ENCODE data around the gene TFDP1.
A peak's percentile ranks its signal among the peaks of the same experiment; 100 is the strongest.

The TFDP1 gene

DNA sequence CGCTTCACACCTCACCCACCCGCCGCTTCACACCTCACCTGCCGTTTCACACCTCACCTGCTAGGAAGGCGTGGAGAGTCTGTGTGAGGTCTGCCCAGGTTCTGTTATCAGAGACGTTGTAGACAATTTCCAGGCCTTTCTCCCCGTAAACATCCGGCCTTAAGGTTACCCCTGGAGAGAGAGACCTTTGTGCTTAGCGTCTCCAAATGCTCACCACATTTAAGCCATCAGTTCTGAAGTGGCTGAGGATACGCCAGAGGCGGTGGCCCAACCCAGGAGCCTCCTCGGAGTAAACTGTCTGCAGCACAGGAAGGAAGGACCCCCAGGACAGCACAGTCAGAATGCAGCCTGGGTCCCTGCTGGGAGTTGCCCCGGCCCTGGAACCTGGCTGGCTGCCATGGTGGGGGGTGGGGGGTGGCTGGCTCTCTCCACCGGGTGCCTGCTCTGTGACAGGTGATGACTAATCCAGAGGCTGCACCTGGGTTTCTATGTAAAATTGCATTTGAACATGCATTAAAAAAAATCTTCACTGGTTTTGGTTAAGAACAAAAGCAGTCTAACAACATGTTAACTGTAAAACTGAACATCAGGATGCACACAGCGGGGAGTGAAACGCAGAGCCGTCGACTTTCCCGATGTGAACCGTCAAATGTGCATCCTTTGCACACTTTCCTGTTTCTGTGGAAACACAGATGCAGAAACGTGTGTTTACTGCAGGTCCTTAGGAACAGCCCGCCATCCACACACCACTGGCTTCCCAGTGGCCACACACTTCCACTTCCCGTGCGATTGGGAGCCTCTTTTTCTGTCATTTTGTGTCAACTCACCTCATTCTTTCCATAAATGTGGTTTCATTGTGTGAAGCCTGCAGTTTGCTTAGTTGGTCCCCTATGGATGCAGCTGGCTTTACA lies 69.0 kb downstream of the TFDP1 start:
- DNase-seq, result peak; percentile 20

DNA sequence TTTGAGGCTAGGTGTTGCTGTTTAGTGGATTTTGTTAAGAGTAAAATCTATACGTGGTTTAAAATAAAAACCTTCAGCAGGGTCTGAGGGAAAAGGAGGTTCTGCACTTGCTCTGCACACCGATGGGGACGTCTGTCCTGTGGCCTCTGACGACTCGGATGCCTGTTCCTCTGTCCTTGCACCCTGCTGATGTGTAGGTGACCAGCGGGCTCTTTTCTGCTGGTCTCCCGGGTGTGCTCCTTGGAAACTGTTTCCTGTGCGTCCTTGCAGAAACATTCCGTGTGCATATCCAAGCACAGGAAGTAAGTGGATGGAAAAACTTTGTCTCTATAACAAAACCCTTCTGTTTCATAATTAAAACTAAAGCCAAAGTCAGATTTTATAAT lies 69.6 kb downstream of the TFDP1 start:
- no peak for DNase-seq

DNA sequence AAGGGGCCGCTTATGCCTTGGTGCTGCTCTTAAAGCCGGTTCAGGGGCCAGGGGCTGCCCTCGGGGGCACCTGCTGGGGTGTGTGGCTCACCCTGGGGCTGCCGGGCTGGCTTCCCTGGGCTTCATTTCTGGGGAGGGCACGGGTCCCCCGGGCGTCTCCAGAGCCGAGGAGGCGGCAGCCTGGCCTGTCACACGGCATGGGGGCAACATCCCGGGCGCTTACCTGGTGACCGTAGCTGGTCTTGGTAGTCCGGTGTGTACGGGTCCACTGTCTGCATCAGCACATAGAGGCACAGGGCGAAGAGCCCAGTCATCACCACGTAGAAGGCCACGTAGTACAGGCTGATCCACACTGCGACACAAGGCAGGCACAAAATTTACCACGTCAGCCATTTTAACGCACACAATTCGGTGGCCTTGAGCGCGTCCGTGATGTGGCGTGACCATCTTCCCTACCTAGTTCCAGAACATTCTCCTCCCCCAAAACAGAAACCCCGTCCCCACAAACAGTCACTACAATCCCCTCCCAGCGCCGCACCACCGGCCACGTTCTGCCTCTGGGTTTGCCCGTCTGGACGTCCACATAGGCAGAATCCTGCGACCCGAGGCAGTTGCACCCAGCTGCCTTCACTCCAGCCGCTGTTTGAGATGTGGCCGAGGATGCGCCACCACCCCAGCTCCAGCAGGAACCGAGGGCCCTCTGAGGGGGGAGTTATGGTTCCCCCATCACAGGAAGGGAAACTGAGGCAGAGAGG lies 70.2 kb downstream of the TFDP1 start:
- DNase-seq, result no peak

DNA sequence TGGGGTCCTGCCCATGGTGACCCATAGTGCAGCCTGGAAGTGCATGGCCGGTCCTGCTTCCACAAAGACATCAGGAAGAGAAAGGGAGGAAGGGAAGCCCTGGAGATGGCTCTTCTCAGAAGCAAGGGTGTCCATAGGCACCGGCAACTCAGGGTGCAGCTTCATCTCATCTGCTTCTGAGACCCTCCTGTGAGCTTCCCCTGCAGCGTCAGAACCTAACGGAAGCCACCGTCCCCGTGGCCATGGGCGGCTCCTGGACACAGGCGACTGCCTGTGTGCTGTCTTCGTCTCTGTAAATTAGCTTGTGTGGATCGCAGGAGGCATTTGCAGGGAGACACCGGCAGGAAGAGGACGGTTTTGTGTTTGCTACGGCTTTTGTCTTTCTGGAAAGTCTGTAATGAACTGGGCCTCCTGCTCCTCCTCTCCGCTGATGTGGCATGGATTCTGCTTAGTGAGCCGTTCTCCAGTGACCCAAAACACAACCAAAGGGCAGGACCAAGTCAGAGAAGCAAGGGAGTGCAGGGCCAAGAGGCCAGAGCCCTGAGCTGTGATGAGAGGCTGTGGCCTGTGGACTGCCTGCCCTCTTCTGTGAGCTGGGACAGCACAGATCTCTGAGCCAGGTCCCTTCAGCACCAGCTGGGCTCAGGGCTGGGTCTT lies 70.9 kb downstream of the TFDP1 start:
- DNase-seq, result no peak

DNA sequence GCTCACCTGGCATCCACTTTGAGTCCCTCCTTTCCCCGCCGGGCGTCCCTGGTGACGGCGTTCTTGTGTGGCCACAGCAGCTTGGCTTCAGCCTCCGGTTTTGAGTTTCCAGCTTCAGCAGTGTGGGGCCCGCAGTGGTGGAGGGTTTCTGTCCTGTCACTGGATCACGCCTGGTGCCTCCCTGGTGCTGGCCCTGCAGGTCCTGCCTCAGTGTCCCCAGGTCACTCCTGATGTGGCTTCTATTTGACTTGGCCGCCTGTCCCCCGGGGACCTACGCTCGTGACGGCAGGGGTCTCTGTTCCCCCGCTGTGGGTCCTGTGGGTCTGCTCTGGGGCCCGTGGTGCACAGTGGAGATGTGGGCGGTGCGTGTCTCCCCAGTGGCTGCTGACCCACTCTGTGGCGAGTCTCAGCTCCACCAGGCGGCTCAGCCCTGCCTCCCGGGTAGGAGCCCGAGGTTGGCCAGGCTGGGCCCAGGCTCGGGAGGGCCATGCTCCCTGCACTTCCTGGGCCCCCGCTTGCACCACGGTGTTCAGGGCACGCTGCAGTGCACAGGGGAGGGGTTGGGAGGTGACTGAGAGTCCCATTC lies 71.5 kb downstream of the TFDP1 start:
- DNase-seq, result no peak

DNA sequence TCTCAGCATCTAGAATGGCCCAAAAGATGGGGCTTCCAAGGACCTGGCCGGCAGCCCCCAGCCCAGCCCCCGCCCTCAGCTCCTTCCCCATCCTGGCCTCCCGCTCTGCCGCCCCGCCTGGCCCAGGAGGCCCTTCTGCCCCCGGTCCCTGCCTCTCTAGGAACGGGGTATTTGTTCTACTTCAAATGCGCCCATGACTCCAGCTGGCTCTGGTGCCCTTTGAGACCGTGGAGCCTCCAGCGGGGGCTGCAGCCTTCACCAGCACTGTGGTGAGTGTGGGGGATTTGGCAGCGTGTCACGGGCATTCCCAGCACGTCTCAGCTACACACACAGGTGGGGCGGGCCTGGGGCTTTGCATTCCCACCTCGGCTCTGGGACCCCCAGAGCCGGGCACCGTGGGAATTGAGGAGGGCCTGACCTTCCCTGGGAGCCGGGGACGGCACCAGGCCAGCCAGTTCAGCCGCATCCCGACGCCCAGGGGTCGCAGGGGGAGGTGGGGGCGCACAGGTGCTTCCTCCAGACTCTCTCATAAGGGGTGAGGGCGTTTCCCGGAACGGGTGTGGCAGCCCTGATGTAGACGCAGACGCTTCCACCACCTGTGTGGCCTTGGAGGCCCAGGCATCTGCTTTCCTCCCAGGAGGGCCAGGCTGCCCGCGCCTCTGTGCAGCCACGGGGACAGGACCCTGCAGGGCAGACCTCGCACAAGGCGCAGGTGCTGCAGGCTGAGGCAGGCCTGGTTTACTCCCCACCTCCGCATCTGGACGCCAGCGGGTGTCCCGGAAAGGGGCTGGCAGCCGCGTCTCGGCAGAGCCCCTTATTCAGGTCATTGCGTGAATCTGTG lies 72.5 kb downstream of the TFDP1 start:
- no peak for DNase-seq

DNA sequence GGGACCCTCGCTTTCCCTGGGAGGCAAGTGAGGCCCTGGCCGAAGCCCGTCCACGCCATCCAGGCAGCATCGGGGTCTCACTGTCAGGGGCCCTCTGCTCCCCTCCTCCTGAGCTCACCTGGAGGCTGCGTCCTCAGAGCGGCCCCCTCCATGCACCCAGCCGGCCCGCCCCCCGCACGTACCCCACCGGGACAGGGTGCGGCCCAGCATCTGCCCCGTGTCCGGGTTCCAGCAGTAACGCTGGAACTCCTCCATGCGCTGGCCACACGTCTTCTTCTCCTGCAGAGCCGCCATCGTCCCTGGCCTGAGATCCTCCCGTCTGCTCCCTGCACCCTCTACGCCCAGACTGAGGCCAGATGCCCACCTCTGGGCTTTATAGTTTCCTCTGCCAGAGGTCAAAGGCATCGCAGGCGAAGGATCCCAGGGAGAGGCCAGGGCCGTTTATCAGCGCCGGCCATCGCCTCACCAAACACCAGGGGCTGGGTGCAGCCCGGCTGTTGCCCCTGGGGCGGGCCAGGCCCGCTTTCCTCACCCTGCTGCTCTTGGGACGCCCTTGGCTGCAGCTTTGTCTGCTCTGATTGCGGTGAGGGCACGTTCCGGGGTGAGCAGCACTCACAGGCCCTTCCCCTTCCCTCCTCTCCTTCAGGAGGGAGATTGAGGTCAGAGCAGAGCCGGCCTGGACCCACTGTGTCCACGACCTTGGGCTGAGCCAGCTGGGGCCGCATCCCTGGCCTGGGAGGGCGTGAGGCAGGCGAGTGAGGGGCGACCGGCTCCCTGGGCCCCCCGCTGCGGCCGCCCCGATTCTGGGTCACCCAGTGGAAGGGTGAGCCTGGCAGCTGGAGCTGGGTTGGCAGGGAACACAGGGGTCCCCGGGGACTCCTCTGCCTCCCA lies 73.5 kb downstream of the TFDP1 start, which contains the start of gene ATP4B:
Gene ATP4B (minus strand): TSS at position 348 of the 891 bp plus-strand sequence. CDS start 54 bp downstream, at position 294.
- DNase-seq, result no peak

DNA sequence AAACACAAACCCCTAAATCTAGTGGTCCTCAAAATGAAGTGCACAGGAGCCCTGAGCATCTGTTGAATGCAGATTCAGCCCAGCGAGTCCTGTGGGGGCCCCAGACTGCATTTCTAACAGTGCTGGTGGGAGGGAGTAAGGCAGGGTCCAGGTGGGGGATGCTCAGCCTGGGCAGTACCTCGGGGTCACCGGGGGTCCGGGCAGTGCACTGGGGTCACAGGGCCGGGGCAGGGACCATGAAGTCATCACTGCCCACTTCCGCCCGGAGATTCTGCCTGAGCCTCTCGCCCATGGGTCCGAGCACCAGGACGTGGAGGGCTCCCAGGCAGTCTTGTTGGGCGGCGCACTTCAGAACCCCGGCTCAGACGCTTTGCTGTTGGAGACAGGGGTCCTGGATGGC lies 74.3 kb downstream of the TFDP1 start:
- DNase-seq, result no peak

DNA sequence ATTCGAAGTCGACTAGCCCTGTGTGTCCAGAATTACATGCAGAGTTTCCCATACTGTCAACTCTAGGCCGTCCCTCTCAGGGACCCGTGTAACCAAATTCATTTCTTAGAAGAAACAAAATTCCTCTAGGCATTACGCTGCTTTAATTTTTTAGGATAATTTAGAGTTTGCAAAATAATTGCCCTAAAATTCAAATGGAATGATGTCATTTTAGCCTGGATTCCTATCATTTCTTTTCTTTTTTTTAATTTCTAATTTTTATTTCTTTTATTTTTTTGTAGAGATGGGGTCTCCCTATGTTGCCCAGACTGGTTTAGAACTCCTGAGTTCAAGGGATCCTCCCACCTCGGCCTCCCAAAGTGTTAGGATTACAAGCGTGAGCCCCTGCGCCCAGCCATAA lies 74.8 kb downstream of the TFDP1 start:
- no peak for DNase-seq

DNA sequence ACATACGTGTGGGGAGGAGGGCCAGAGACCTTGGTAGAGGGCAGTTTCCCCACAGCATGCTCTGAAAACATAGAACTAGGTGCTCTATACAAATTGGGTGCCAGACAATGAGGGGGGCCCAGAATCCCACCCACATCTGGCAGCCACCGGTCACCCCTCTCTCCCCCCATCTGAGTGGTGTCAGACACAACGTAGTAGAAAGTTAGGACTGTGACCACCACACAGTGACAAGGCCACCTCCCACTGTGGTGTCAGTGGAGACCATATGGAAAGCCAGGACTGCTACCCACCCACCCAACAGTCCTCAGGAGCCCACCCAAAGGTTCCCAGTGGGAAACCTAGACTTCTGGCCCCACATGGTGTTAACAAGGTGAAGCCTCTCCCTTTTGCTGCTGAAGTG lies 75.5 kb downstream of the TFDP1 start:
- DNase-seq, result no peak

DNA sequence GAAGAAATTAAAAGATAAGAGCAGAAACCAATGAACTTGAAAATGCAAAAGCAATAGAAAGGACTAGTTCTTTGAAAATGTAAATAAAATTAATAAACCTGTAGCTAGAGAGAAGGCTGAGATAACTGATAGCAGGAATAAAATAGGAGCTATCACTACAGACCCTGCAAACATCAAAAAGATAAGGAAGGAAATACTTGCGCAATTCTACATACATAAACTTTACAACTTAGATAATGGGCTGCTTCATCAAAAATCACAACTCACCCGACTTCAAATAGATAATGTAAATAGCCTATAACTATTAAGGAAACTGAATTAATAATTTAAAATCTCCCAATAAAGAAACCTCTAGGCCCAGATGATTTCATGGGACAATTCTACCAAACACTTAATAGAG lies 77.0 kb downstream of the TFDP1 start:
- DNase-seq, result no peak

DNA sequence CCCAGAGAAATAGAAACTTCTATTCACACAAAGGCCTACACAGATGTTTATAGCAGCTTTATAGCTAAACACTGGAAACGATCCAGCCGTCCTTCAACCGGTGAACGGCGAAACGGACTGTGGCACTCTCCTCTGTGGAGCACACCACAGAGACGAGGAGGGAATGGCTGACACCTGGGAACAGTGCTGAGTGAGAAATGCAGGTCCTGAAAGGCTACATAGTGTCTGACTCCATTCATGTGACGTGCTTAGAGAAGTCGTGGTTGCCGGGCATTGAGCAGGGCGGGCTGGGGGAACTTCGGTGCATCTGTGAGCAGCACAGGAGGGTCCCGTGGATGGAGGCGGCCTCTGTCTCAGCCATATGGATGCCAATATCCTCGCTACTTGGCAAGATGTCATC lies 79.4 kb downstream of the TFDP1 start:
- no peak for DNase-seq

DNA sequence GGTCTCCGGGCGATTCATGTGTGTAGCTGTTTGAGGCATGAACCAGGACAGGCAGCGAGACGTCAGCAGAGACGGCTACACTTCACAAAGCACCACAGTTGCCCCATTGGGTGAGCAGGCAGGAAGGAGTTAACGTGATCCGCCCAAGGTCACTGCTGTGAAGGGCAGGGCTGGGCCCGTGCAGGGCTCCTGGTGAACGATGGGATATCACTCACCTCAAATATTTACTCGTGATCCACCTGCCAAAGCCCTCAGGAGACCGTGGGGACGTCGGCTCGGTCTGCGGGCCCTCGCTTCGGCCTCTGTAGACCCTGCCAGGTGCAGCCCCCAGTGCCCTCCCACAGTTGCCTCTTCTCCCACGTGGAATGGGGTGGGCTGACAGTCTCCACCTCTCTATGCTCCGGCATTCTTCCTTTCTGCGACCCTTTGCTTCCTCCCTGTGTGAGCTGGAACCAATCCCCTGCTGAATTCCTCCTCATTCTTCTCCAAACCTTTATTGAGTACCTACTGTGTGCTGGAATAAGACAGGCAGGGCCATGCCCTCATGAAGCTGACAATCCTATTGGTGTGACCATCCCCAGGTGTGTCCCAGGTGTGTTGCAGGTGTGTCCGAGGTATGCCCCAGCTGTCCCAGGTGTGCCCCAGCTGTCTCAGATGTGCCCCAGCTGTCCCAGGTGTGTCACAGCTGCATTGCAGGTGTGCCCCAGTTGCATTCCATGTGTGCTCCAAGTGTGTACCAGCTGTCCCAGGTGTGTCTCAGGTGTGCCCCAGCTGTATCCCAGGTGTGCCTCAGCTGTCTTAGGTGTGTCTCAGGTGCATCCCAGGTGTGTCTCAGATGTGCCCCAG lies 80.4 kb downstream of the TFDP1 start:
- no peak for DNase-seq

DNA sequence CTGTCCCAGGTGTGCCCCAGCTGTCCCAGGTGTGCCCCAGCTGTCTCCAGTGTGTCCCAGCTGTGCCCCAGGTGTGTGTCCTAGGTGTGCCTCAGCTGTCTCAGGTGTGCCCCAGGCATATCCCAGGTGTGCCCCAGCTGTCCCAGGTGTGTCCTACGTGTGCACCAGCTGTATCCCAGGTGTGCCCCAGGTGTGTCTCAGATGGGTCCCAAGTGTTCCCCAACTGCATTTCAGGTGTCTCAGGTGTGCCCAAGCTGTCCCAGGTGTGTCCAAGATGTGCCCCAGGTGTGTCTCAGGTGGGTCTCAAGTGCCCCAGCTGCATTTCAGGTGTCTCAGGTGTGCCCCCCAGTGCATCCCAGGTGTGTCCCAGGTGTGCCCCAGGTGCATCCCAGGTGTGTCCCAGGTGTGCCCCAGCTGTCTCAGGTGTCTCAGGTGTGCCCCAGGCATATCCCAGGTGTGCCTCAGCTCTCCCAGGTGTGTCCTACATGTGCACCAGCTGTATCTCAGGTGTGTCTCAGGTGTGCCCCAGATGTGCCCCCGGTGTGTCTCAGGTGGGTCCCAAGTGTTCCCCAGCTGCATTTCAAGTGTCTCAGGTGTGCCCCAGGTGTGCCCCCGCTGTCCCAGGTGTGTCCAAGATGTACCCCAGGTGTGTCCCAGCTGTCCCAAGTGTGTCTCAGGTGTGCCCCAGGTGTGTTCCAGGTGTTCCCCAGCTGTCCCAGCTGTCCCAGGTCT lies 81.2 kb downstream of the TFDP1 start:
- DNase-seq, result no peak

DNA sequence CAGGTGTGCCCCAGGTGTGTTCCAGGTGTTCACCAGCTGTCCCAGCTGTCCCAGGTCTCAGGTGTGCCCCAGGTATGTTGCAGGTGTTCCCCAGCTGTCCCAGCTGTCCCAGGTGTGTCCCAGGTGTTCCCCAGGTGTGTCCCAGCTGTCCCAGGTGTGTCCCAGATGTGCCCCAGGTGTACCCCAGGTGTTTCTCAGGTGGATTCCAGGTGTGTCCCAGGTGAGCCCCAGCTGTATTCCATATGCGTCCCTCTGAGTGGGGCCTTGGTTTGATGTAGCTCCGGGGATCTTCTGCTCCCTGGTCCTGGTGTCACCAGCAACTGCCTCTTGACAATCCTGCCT lies 81.7 kb downstream of the TFDP1 start:
- no peak for DNase-seq

DNA sequence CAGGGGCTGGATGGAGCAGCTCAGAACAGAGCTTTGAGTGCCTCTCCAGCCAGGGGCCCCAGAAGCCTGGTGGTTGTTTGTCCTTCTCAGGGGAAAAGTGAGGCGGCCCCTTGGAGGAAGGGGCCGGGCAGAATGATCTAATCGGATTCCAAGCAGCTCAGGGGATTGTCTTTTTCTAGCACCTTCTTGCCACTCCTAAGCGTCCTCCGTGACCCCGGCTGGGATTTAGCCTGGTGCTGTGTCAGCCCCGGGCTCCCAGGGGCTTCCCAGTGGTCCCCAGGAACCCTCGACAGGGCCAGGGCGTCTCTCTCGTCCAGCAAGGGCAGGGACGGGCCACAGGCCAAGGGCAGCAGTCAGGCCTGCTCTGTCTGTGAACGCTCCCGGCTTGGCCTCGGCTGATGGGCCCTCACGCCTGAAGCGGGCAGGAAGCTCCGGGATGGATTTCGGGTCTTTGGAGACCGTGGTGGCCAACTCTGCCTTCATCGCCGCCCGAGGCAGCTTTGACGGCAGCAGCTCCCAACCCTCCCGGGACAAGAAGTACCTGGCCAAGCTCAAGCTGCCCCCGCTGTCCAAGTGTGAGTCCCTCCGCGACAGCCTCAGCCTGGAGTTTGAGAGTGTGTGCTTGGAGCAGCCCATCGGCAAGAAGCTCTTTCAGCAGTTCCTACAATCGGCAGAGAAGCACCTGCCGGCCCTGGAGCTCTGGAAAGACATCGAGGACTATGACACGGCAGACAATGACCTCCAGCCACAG lies 82.6 kb downstream of the TFDP1 start, which contains the start of gene GRK1:
Gene GRK1 (plus strand): TSS at position 269 of the 751 bp plus-strand sequence. CDS start 168 bp downstream, at position 437.
- DNase-seq, result no peak

DNA sequence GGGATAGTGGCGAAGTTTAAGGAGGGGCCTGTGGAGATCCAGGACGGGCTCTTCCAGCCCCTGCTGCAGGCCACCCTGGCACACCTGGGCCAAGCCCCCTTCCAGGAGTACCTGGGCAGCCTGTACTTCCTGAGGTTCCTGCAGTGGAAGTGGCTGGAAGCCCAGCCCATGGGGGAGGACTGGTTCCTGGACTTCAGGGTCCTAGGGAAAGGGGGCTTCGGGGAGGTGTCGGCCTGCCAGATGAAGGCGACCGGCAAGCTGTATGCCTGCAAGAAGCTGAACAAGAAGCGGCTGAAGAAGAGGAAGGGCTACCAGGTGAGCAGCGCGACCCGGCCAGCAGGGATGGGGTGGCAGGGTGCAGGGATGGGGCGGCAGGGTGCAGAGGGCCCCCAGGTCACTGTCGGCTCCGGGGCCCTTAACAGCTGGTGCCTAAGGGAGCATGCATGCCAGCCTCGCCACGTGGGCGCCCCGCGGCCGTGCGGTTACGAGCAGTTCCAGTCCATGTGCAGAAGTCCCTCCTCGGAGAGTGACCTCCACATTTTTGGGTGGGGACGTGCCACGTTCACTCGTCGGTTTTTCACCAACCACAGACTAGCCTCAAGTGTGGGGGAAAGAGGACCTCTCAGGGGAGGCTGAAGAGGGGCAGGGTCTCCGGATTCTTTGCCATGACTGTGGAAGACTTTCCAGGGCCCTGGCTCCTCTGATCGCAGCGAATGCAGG lies 83.4 kb downstream of the TFDP1 start:
- no peak for DNase-seq

DNA sequence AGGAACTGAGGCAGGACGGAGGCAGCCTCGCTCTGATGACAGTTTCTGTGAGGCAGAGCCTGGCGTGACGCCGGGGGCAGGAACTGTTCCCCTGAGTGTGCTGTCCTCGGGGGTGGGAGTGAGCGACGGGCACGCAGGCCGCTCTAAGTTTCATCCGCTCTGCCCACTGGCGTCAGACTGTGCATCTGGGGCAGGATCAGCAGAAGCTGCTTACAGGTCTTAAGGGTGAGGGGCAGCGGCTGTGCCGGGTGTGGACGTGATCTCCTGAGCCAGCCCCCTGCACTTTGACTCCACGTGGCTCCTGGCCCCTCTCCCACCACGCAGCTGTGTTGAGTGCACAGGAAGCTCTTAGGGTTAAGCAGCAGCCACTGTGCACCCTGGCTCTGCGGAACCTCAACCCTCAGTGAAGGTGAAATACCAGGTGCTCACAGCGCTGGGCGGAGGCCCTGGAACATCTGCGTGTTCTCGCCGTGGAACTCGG lies 84.0 kb downstream of the TFDP1 start:
- no peak for DNase-seq
